ENCODE measurements around the gene PUM2. TPM values are rescaled to one million over a fixed set of nuclear protein-coding genes. Genes with fewer than 3 reads are reported as not detected.

The PUM2 gene
- total and polyA plus RNA-seq, 2 of the 13 experiments (the other 11 are each of a cell fraction or from before 2014, with no cell fraction given), result 69.6 to 69.8 TPM

- TF ChIP-seq RNF219 (CRISPR knock-in tag; IDR thresholded peaks at IDR 0.05) (peak; percentile 29; the same call in 1 of the 2 replicates), ZNF639 (CRISPR knock-in tag; conservative IDR thresholded peaks at IDR 0.05) (peak; percentile 91), ZBTB1 (CRISPR knock-in tag; IDR thresholded peaks at IDR 0.05; ENCODE audit: borderline replicate concordance) (no peak), ZFP91 (CRISPR knock-in tag; IDR thresholded peaks at IDR 0.05; ENCODE audit: borderline replicate concordance) (peak; percentile 98), AGO2 (optimal IDR thresholded peaks at IDR 0.05; ENCODE audit: low read depth, low read length) (peak; percentile 23), ZNF34 (CRISPR knock-in tag; IDR thresholded peaks at IDR 0.05; ENCODE audit: borderline replicate concordance) (peak; percentile 79; the same call in 1 of the 2 replicates), GTF2F1 (IDR thresholded peaks at IDR 0.05; ENCODE audit: low read length) (peak; percentile 27; the same call in 1 of the 2 replicates), IKZF1 (IDR thresholded peaks at IDR 0.05) (no peak), IRF9 (CRISPR knock-in tag; IDR thresholded peaks at IDR 0.05; ENCODE audit: borderline replicate concordance) (no peak; the same call in 1 of the 2 replicates), MAZ (IDR thresholded peaks at IDR 0.05; ENCODE audit: borderline replicate concordance, low read depth, low read length) (peak; percentile 99), MAZ (CRISPR knock-in tag; IDR thresholded peaks at IDR 0.05; ENCODE audit: low read depth) (peak; percentile 100), ZNF501 (CRISPR knock-in tag; IDR thresholded peaks at IDR 0.05) (peak; percentile 92), MTF2 (CRISPR knock-in tag; IDR thresholded peaks at IDR 0.05; ENCODE audit: borderline replicate concordance) (peak; percentile 90; the same call in 1 of the 2 replicates), ZNF414 (CRISPR knock-in tag; IDR thresholded peaks at IDR 0.05) (peak; percentile 30; the same call in 1 of the 2 replicates), DZIP1 (CRISPR knock-in tag; IDR thresholded peaks at IDR 0.05) (0 out of 2 replicates have a peak, but pooled peaks have one; percentile 22)
These were observed at the start of gene PUM2 (continued) for GRCh38 chr2:20350753-20351554.
